HEK293 (cell line): ENCODE data around the gene HSP90AA1.

ENCODE experiments used
- CTCF ChIA-PET: fragments of 350-600 bp; formaldehyde crosslinking; extraction: SDS; loops from one replicate; lab custom pipeline; 2021; ENCODE audit warnings: antibody characterized with exemption; lab: Yijun Ruan, JAX
- POLR2A ChIA-PET: fragments of 300-600 bp; formaldehyde crosslinking; extraction: SDS; loops from one replicate; lab custom pipeline; 2020; ENCODE audit warnings: antibody characterized with exemption, inconsistent platforms; lab: Yijun Ruan, JAX
- H3K27ac ChIP-seq: fragments of 200-500 bp; sonication (Bioruptor generic); 2 replicates; pipeline ENCODE4 v1.5.1; 2014; ENCODE audit warnings: low read depth, low read length, control low read depth, inconsistent platforms; ENCODE audit errors: extremely low read depth
- H3K36me3 ChIP-seq, 2 experiments: fragments of 200-500 bp in 1 of 2; sonication (Bioruptor generic) in 1 of 2; 1 replicate in 1 of 2; 2 replicates in 1 of 2; pipeline ENCODE4 v1.5.1; 2014 to 2017; ENCODE audit warnings: inconsistent platforms in 2 of 2, low read length in 2 of 2; ENCODE audit not compliant: control insufficient read depth in 2 of 2, insufficient read depth in 1 of 2
- H3K4me1 ChIP-seq: fragments of 200-500 bp; sonication (Bioruptor generic); 2 replicates; pipeline ENCODE4 v1.5.1; 2014; ENCODE audit warnings: mild to moderate bottlenecking, low read length, inconsistent platforms; ENCODE audit not compliant: control insufficient read depth, insufficient read depth
- H3K4me3 ChIP-seq: 2 replicates; pipeline ENCODE4 v1.5.1; 2011; ENCODE audit warnings: low read depth, mild to moderate bottlenecking, control low read depth, low read length, moderate library complexity
- H3K9me3 ChIP-seq: fragments of 200-500 bp; sonication (Bioruptor generic); 2 replicates; pipeline ENCODE4 v1.5.1; 2014; ENCODE audit warnings: low read depth, low read length, inconsistent platforms; ENCODE audit not compliant: control insufficient read depth, insufficient read depth
- FEZF1 ChIP-seq: fragments of 450-650 bp; formaldehyde crosslinking; IDR thresholded peaks from 2 replicates; pipeline ENCODE4 v1.5.1; 2016; ENCODE audit warnings: missing biosample characterization, missing genetic modification characterization
- GLI2 ChIP-seq: fragments of 450-650 bp; formaldehyde crosslinking; IDR thresholded peaks from 2 replicates; pipeline ENCODE4; 2017; ENCODE audit warnings: missing biosample characterization, missing genetic modification characterization, low read depth, borderline replicate concordance
- KLF10 ChIP-seq: fragments of 450-650 bp; IDR thresholded peaks from 2 replicates; pipeline ENCODE4 v1.5.1; 2018; ENCODE audit warnings: missing biosample characterization, mild to moderate bottlenecking, missing genetic modification characterization
- KLF16 ChIP-seq: fragments of 450-650 bp; formaldehyde crosslinking; IDR thresholded peaks from 2 replicates; pipeline ENCODE4 v1.5.1; 2017; ENCODE audit warnings: missing biosample characterization, missing genetic modification characterization
- MEIS1 ChIP-seq: sonication (generic); formaldehyde crosslinking; IDR thresholded peaks from 2 replicates; pipeline ENCODE4 v1.8.1; 2022; ENCODE audit warnings: missing genetic modification reagents, mild to moderate bottlenecking, borderline replicate concordance
- REPIN1 ChIP-seq: fragments of 450-650 bp; formaldehyde crosslinking; IDR thresholded peaks from 2 replicates; pipeline ENCODE4 v1.5.1; 2017; ENCODE audit warnings: missing biosample characterization, missing genetic modification characterization, low read depth
- SP2 ChIP-seq: fragments of 450-650 bp; formaldehyde crosslinking; IDR thresholded peaks from 2 replicates; pipeline ENCODE4 v1.5.1; 2016; ENCODE audit warnings: missing biosample characterization, missing genetic modification characterization
- ZFP3 ChIP-seq: fragments of 450-650 bp; formaldehyde crosslinking; IDR thresholded peaks from 2 replicates; pipeline ENCODE4 v1.5.1; 2016; ENCODE audit warnings: low read depth, missing biosample characterization, missing genetic modification characterization
- ZNF10 ChIP-seq: fragments of 450-650 bp; formaldehyde crosslinking; IDR thresholded peaks from 2 replicates; pipeline ENCODE4 v1.5.1; 2017; ENCODE audit warnings: missing biosample characterization, missing genetic modification characterization
- ZNF138 ChIP-seq: fragments of 450-650 bp; formaldehyde crosslinking; IDR thresholded peaks from 2 replicates; pipeline ENCODE4 v1.5.1; 2016; ENCODE audit warnings: missing biosample characterization, missing genetic modification characterization, borderline replicate concordance
- ZNF416 ChIP-seq: fragments of 450-650 bp; formaldehyde crosslinking; IDR thresholded peaks from 2 replicates; pipeline ENCODE4 v1.5.1; 2016; ENCODE audit warnings: missing biosample characterization, missing genetic modification characterization
- ZNF521 ChIP-seq: fragments of 450-650 bp; formaldehyde crosslinking; IDR thresholded peaks from 2 replicates; pipeline ENCODE4 v1.5.1; 2017; ENCODE audit warnings: missing biosample characterization, mild to moderate bottlenecking, missing genetic modification characterization
- ZNF558 ChIP-seq: fragments of 450-650 bp; formaldehyde crosslinking; IDR thresholded peaks from 2 replicates; pipeline ENCODE4 v1.5.1; 2016; ENCODE audit warnings: missing biosample characterization, missing genetic modification characterization
- ZNF629 ChIP-seq: fragments of 450-650 bp; formaldehyde crosslinking; IDR thresholded peaks from 2 replicates; pipeline ENCODE4 v1.5.1; 2017; ENCODE audit warnings: missing biosample characterization, missing genetic modification characterization
- ZNF76 ChIP-seq: fragments of 450-650 bp; formaldehyde crosslinking; IDR thresholded peaks from 2 replicates; pipeline ENCODE4; 2016; ENCODE audit warnings: low read depth, missing biosample characterization, missing genetic modification characterization, borderline replicate concordance
- ZNF768 ChIP-seq: fragments of 450-650 bp; formaldehyde crosslinking; IDR thresholded peaks from 2 replicates; pipeline ENCODE4 v1.5.1; 2018; ENCODE audit warnings: missing biosample characterization, mild to moderate bottlenecking, missing genetic modification characterization
- ZXDB ChIP-seq: fragments of 450-650 bp; formaldehyde crosslinking; IDR thresholded peaks from 2 replicates; pipeline ENCODE4 v1.5.1; 2016; ENCODE audit warnings: missing biosample characterization, missing genetic modification characterization
- TF ChIP-seq, protein P1 (sequence below): fragments of 450-650 bp; formaldehyde crosslinking; IDR thresholded peaks from 2 replicates; pipeline ENCODE4 v1.5.1; 2016; ENCODE audit warnings: missing biosample characterization, missing genetic modification characterization
- TF ChIP-seq, protein P2 (sequence below): fragments of 450-650 bp; formaldehyde crosslinking; IDR thresholded peaks from 2 replicates; pipeline ENCODE4 v1.5.1; 2017; ENCODE audit warnings: missing biosample characterization, missing genetic modification characterization
- TF ChIP-seq, protein P3 (sequence below): fragments of 450-650 bp; formaldehyde crosslinking; IDR thresholded peaks from 2 replicates; pipeline ENCODE4 v1.5.1; 2016; ENCODE audit warnings: missing biosample characterization, missing genetic modification characterization
- TF ChIP-seq, protein P4 (sequence below): fragments of 450-650 bp; formaldehyde crosslinking; IDR thresholded peaks from 2 replicates; pipeline ENCODE4 v1.5.1; 2017; ENCODE audit warnings: missing biosample characterization, missing genetic modification characterization
- TF ChIP-seq, protein P5 (sequence below): fragments of 450-650 bp; formaldehyde crosslinking; IDR thresholded peaks from 2 replicates; pipeline ENCODE4 v1.5.1; 2017; ENCODE audit warnings: missing biosample characterization, missing genetic modification characterization

The HSP90AA1 gene

DNA sequence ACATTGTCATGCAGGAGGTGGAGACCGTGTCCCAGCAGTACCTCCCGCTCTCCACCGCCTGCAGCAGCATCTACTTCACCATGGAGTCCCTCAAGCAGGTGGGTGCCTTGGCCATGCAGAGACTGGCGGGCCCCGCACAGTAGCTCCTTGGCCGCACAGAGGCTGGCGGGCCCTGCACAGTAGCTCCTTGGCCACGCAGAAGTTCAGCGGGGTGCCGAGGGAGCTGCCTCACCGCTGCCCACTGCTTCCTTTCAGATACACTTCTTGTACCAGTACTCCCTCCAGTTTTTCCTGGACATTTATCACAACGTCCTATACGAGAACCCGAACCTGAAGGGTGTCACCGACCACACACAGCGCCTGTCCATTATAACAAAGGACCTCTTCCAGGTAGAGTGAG is 47.7 kb downstream of the HSP90AA1 start:
- peaks cover 50 to 95% of the 10 kb centered on the region in 2 experiments for H3K36me3 ChIP-seq
- H3K4me1 ChIP-seq, result no peaks in the 10 kb centered on the region
- no peak for TF ChIP-seq MEIS1 (CRISPR knock-in tag)
- TF ChIP-seq REPIN1 (tag by site-specific recombination), result no peak
- no peak for TF ChIP-seq KLF16 (tag by site-specific recombination)
- TF ChIP-seq, protein P1, sequence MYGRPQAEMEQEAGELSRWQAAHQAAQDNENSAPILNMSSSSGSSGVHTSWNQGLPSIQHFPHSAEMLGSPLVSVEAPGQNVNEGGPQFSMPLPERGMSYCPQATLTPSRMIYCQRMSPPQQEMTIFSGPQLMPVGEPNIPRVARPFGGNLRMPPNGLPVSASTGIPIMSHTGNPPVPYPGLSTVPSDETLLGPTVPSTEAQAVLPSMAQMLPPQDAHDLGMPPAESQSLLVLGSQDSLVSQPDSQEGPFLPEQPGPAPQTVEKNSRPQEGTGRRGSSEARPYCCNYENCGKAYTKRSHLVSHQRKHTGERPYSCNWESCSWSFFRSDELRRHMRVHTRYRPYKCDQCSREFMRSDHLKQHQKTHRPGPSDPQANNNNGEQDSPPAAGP (tag by site-specific recombination), result no peak
- POLR2A ChIA-PET, result no interaction called here
- no peak overlapping the region for H3K27ac ChIP-seq
- no peaks in the 10 kb centered on the region for H3K9me3 ChIP-seq
- no peak overlapping the region for H3K4me3 ChIP-seq
- CTCF ChIA-PET, result interaction anchor here (0.6 kb wide), 1 partner anchor 279 kb away, joined by 3 read pairs; no protein-coding TSS in a partner anchor

DNA sequence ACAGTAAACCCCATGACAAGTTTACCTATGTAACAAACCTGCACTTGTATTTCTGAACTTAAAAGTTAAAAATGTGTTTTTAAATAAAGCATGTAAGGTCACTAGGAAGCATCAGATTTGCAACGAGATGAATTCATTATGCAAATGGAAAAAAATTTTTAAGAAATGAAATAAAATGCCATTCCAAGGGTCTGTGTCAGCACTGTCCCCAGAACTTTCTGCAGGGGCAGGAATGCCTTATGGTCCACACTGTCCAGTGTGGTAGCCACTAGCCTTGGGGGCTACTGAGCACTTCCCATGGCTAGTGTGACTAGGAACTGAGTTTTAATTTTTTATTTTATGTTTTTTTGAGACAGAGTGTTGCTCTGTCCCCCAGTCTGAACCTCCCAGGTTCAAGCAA is 49.2 kb downstream of the HSP90AA1 start:
- no peak for TF ChIP-seq ZNF416
- TF ChIP-seq, protein P2, sequence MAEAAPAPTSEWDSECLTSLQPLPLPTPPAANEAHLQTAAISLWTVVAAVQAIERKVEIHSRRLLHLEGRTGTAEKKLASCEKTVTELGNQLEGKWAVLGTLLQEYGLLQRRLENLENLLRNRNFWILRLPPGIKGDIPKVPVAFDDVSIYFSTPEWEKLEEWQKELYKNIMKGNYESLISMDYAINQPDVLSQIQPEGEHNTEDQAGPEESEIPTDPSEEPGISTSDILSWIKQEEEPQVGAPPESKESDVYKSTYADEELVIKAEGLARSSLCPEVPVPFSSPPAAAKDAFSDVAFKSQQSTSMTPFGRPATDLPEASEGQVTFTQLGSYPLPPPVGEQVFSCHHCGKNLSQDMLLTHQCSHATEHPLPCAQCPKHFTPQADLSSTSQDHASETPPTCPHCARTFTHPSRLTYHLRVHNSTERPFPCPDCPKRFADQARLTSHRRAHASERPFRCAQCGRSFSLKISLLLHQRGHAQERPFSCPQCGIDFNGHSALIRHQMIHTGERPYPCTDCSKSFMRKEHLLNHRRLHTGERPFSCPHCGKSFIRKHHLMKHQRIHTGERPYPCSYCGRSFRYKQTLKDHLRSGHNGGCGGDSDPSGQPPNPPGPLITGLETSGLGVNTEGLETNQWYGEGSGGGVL (tag by site-specific recombination), result no peak
- no peak for TF ChIP-seq ZNF138 (tag by site-specific recombination)
- no peak for TF ChIP-seq SP2 (tag by site-specific recombination)
- TF ChIP-seq ZNF558 (tag by site-specific recombination), result no peak
- no peak for TF ChIP-seq KLF10 (tag by site-specific recombination)
- no peak for TF ChIP-seq FEZF1 (tag by site-specific recombination)
- no peak for TF ChIP-seq ZNF768
- Histone ChIP-seq H3K36me3 (peaks cover 61 to 96% of the 10 kb centered on the region in 2 experiments), H3K9me3 (no peaks in the 10 kb centered on the region), H3K4me3 (no peak overlapping the region), H3K4me1 (no peaks in the 10 kb centered on the region), H3K27ac (no peak overlapping the region)
- ChIA-PET CTCF (interaction anchor here (0.9 to 1.0 kb wide), 2 partner anchors 11 to 58 kb away, joined by 3 to 5 read pairs; no protein-coding TSS in a partner anchor), POLR2A (interaction anchor here (0.7 kb wide), 1 partner anchor 192 kb away, joined by 6 read pairs; no protein-coding TSS in a partner anchor)

DNA sequence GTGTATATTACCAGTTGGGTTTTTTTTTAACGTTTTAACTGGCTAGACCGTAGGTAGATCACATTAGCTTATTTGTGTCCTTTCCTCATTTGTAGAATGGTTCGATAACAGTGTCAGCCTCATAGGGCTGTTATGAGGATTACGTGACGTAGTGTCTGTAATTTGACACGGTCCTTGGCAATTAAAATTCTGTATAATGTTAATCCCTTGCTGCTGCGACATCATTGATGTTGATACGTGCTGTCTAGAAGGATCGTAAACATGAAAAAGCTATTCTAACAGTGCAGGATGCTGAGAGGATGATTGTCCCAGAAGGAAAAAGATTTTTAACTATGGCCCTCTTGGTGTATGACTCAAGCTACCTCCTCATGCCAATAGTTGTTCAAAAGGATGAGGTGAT is 50.9 kb downstream of the HSP90AA1 start:
- Histone ChIP-seq H3K27ac (no peak overlapping the region), H3K4me3 (no peak overlapping the region), H3K36me3 (peaks cover 79 to 94% of the 10 kb centered on the region in 2 experiments), H3K9me3 (no peaks in the 10 kb centered on the region), H3K4me1 (no peaks in the 10 kb centered on the region)
- CTCF ChIA-PET, result interaction anchor here (0.9 to 2.0 kb wide), 3 partner anchors 10 to 266 kb away, joined by 3 to 7 read pairs (median 5); no protein-coding TSS in a partner anchor
- POLR2A ChIA-PET, result no interaction called here
- TF ChIP-seq ZNF521 (no peak), ZNF558 (tag by site-specific recombination) (no peak), ZNF629 (tag by site-specific recombination) (peak; percentile 69), ZNF416 (no peak), ZFP3 (tag by site-specific recombination) (no peak), ZXDB (tag by site-specific recombination) (no peak), ZNF76 (no peak), ZNF10 (tag by site-specific recombination) (no peak), GLI2 (no peak)
- TF ChIP-seq, protein P3, sequence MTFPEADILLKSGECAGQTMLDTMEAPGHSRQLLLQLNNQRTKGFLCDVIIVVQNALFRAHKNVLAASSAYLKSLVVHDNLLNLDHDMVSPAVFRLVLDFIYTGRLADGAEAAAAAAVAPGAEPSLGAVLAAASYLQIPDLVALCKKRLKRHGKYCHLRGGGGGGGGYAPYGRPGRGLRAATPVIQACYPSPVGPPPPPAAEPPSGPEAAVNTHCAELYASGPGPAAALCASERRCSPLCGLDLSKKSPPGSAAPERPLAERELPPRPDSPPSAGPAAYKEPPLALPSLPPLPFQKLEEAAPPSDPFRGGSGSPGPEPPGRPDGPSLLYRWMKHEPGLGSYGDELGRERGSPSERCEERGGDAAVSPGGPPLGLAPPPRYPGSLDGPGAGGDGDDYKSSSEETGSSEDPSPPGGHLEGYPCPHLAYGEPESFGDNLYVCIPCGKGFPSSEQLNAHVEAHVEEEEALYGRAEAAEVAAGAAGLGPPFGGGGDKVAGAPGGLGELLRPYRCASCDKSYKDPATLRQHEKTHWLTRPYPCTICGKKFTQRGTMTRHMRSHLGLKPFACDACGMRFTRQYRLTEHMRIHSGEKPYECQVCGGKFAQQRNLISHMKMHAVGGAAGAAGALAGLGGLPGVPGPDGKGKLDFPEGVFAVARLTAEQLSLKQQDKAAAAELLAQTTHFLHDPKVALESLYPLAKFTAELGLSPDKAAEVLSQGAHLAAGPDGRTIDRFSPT (tag by site-specific recombination), result peak; percentile 41; the same call in 1 of the 2 replicates
- TF ChIP-seq, protein P4, sequence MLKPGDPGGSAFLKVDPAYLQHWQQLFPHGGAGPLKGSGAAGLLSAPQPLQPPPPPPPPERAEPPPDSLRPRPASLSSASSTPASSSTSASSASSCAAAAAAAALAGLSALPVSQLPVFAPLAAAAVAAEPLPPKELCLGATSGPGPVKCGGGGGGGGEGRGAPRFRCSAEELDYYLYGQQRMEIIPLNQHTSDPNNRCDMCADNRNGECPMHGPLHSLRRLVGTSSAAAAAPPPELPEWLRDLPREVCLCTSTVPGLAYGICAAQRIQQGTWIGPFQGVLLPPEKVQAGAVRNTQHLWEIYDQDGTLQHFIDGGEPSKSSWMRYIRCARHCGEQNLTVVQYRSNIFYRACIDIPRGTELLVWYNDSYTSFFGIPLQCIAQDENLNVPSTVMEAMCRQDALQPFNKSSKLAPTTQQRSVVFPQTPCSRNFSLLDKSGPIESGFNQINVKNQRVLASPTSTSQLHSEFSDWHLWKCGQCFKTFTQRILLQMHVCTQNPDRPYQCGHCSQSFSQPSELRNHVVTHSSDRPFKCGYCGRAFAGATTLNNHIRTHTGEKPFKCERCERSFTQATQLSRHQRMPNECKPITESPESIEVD (tag by site-specific recombination), result peak; percentile 85
- TF ChIP-seq, protein P5, sequence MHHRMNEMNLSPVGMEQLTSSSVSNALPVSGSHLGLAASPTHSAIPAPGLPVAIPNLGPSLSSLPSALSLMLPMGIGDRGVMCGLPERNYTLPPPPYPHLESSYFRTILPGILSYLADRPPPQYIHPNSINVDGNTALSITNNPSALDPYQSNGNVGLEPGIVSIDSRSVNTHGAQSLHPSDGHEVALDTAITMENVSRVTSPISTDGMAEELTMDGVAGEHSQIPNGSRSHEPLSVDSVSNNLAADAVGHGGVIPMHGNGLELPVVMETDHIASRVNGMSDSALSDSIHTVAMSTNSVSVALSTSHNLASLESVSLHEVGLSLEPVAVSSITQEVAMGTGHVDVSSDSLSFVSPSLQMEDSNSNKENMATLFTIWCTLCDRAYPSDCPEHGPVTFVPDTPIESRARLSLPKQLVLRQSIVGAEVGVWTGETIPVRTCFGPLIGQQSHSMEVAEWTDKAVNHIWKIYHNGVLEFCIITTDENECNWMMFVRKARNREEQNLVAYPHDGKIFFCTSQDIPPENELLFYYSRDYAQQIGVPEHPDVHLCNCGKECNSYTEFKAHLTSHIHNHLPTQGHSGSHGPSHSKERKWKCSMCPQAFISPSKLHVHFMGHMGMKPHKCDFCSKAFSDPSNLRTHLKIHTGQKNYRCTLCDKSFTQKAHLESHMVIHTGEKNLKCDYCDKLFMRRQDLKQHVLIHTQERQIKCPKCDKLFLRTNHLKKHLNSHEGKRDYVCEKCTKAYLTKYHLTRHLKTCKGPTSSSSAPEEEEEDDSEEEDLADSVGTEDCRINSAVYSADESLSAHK (tag by site-specific recombination), result no peak
